T-helper 2 cell treated with Interferon-gamma antibody and Interleukin-4, amounts not matched to agents 100 ng/mL and 5 ng/mL, for 36 hours (primary cell): ENCODE measurements around the gene SPDL1. TPM values are rescaled to one million over a fixed set of nuclear protein-coding genes. Genes with fewer than 3 reads are reported as not detected.

Experiments used
- intact Hi-C: fragments of 100-400 bp; cut with micrococcal nuclease; formaldehyde crosslinking; loops from one replicate; pipeline ENCODE4 v1.15.1; 2023
- total RNA-seq: library from RNA; stranded (reverse); gene quantifications from 2 replicates; pipeline ENCODE4 v1.2.3, GENCODE V29; 2022

Gene SPDL1
- total RNA-seq, 1 donor from 2014 or later: 36.0 TPM

GRCh38 chr5:169628892-169629291 lies 45.3 kb downstream of the SPDL1 start:
- intact Hi-C loops: no loop called here

DNA sequence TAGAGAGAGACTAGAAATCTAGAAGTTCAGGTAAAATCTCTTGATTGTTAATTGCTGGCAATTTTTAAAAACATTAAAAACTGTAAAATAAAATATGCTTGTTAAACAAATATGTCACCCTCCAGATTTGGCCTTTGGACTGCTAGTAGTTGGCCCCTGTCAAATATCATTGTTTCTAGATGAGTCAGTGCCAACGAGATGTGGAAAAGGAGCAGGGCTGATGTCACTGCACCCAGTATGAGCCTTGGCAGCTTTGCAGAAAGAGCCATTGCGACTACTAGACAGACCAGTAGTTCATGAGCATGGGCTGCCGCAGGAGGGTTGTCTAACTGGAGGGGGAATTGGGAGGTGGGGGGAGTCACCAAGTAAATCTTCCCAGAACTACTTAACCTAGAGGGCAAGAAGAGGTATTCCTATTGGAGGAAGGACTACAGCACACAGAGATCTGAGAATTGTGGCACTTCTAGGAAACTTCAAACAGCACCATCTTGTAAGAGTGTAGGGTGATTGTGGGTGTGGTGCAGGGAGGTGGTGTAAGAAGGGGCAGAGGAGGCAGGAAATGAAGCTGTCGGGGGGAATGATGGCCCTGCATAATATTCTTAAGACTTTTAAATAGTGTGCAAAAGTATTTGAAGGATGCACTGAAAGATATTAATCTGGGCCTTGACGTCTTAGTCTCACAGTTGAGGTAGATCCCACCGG lies 46.4 kb downstream of the SPDL1 start:
- intact Hi-C loops: no loop called here

GRCh38 chr5:169631360-169631759 lies 47.8 kb downstream of the SPDL1 start:
- intact Hi-C loops: no loop called here

- intact Hi-C loops: no loop called here
Measured at GRCh38 chr5:169632946-169633345, 49.4 kb downstream of the SPDL1 start.

GRCh38 chr5:169634606-169635005 lies 51.0 kb downstream of the SPDL1 start:
- intact Hi-C loops: loop anchor here (5.0 kb wide), 1 partner anchor 68 kb away; no protein-coding TSS in a partner anchor

DNA sequence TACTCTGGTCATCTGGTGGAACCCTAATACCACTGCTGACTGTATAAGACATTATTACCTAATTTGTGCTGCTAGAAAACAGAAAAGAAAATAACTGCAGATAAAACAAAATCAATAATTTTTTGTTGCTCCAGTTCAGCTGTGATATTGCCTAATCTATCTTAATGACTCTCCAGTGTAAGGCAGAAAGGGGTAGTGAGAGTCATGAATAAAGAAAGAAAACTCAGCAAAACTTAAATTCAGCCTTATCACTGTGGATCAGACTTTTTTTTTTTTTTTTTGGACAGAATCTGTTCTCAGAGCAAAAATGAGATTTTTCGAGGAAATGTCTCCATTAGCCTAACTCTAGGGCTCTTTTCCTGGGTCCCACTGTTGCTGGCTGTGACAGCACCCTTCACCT lies 52.4 kb downstream of the SPDL1 start:
- intact Hi-C loops: loop anchor here (5.0 kb wide), 1 partner anchor 66 kb away; no protein-coding TSS in a partner anchor

DNA sequence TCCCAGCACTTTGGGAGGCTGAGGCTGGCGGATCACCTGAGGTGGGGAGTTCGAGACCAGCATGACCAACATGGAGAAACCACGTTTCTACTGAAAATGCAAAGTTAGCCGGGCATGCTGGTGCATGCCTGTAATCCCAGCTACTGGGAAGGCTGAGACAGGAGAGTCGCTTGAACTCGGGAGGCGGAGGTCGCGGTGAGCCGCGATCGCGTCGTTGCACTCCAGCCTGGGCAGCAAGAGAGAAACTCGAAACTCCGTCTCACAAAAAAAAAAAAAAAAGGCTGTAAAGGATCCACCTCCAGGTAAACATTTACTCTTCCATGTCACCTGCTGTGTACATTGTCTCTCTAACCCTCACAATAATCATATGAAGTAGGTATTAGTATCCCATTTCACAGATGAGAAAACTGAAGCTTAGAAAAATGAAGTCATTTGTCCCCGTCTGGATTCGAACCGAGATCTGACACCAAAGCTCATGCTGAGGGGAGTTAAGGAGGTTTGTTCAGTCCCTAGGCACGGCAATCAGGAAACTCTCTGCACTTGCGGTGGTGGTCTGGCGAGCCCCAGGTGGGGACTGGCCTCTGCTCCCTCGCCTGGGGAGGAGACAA lies 53.0 kb downstream of the SPDL1 start:
- intact Hi-C loops: loop anchor here (1.0 to 5.0 kb wide), 3 partner anchors 13 to 66 kb away; partner anchors contain the start of gene SPDL1

DNA sequence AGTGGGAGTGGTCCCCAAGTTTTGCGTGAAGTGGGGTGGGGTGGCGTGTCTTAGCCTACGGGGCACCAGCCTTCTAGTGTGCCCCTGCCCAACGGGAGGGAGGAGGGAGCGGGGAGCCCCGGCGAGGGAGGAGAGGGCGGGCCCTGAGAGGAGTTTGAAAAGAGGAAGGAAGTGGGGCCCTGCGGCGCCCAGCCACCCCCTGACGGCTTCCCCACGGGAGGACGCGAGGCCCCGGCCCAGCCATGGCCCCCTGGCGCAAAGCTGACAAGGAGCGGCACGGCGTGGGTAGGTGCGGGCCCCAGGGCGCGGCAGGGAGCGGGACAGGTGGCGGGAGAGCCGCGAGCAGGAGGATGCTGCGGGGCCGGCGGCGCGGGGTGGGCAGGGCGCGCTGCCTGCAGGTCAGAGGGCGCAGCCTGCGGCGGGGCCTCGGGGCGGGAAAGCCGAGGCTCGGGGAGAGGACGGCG lies 53.5 kb downstream of the SPDL1 start, which contains the start of gene DOCK2:
TSS of gene DOCK2 (plus strand) at position 191 of the 464 bp plus-strand sequence. CDS start at position 243, 52 bp downstream.
- intact Hi-C loops: loop anchor here (1.0 to 5.0 kb wide), 3 partner anchors 12 to 65 kb away; partner anchors contain the start of gene SPDL1

- intact Hi-C loops: loop anchor here (1.0 to 5.0 kb wide), 3 partner anchors 12 to 65 kb away; partner anchors contain the start of gene SPDL1
Measured at GRCh38 chr5:169637549-169638121, 54.1 kb downstream of the SPDL1 start.

GRCh38 chr5:169641253-169641652 lies 57.7 kb downstream of the SPDL1 start:
- intact Hi-C loops: no loop called here

GRCh38 chr5:169646856-169647255 lies 63.3 kb downstream of the SPDL1 start:
- intact Hi-C loops: no loop called here

DNA sequence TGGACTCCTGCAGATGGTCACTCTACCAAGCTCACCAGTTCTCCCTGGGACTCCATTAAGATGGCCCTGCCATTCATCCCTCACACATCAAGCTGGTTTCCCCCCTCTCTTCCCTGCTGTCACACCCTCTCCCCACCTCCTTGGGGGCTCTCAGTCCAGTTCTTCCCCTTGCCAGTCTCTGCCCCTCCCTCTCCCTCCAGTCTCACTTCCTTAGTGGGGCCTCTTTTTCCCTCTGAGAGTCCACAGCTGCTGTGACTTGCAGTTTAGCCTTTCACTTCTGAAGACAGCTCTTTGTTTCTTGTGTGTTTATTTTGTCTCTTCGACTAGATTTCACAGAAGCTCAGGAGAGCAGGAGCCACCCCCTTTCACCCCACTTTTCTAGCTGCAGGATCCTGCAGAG lies 64.0 kb downstream of the SPDL1 start:
- intact Hi-C loops: no loop called here

GRCh38 chr5:169648725-169649310 lies 65.2 kb downstream of the SPDL1 start:
- intact Hi-C loops: loop anchor here (1.0 kb wide), 2 partner anchors 12 to 65 kb away; partner anchors contain the start of gene DOCK2

DNA sequence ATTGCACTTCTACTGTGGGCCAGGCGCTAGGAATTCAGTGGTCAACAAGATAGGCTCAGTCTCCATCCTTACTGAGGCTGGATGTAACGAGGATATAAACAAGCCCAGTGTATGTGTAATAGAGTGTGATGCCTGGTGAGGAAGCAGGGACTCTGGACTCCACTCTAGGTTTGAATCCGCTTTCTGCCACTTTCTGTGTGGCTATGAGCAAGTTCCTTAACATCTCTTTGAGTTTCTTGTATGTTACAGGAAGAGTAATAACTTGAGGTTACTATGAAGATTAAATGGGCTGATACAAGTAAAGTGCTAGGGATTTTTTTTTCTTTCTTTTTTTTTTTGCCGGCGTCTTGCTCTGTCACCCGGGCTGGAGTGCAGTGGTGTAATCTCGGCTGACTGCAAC lies 65.9 kb downstream of the SPDL1 start:
- intact Hi-C loops: loop anchor here (1.0 kb wide), 2 partner anchors 12 to 65 kb away; partner anchors contain the start of gene DOCK2

GRCh38 chr5:169650701-169651331 lies 67.2 kb downstream of the SPDL1 start:
- intact Hi-C loops: no loop called here

DNA sequence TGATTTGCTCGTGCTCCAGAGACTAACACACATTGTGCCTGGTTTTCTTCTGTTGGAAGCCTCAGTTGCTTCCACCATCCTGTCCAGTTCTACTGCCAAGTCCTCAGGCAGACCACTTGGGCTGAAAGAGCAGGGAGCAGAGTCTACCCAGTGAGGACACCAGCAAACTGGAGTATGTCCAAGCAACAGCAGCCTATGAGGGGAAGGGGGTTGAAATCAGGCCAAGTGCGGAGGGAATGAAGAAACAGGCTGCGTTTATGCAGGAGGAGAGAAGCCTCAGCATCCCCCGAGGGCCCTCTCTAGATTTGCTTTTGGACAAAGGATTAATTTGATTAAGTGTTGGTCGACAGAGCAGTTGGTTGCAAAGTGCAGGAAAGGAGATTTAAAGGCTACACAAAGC lies 68.0 kb downstream of the SPDL1 start:
- intact Hi-C loops: no loop called here

DNA sequence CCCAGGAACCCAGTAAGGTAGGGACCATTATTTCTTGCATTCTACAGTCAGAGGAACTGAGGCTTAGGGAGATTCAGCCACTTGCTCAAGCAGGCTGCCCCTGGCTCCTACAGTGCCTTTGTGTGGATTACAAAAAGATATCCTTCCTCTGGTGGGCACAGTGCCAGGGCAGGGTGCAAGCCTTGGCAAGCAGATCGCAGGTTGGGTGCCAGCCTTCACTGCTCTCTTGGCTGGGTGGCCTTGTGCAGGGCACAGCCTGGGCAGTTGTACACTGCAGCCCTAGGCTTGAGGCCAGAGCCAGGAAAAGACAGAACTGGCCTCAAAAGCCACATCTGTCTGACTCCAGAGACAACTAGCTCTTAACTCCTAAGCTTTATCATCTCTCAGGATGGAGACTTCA lies 68.5 kb downstream of the SPDL1 start:
- intact Hi-C loops: no loop called here

GRCh38 chr5:169653091-169653490 lies 69.5 kb downstream of the SPDL1 start:
- intact Hi-C loops: no loop called here
